ENCODE measurements around the gene GRIA1.
"Not testable (repeated sequence)": the region's sequence is repeated elsewhere in the genome, so short reads cannot be mapped to it uniquely, and the experiment has no call there.

GRIA1 gene

GRCh38 chr5:153671653-153672346, 181.3 kb downstream of the GRIA1 start:
- DNase-seq, result no peak

- no peak for DNase-seq
Observed at GRCh38 chr5:153672347-153673090, 182.0 kb downstream of the GRIA1 start.

GRCh38 chr5:153674356-153674755, 183.9 kb downstream of the GRIA1 start:
- no peak for DNase-seq

- no peak for DNase-seq
Observed at GRCh38 chr5:153676406-153676805, 185.9 kb downstream of the GRIA1 start.

- no peak for DNase-seq
Observed at GRCh38 chr5:153676821-153677220, 186.4 kb downstream of the GRIA1 start.

GRCh38 chr5:153678617-153679329, 188.3 kb downstream of the GRIA1 start:
- DNase-seq, result no peak

GRCh38 chr5:153690236-153690635, 199.8 kb downstream of the GRIA1 start:
- no peak for DNase-seq

GRCh38 chr5:153696256-153696655, 205.8 kb downstream of the GRIA1 start:
- no peak for DNase-seq

GRCh38 chr5:153699035-153699434, 208.6 kb downstream of the GRIA1 start:
- DNase-seq, result no peak

- DNase-seq, result no peak
Observed at GRCh38 chr5:153700940-153701339, 210.5 kb downstream of the GRIA1 start.

GRCh38 chr5:153702265-153702664, 211.8 kb downstream of the GRIA1 start:
- no peak for DNase-seq

- no peak for DNase-seq
Observed at GRCh38 chr5:153704110-153704509, 213.6 kb downstream of the GRIA1 start.

- no peak for DNase-seq
Observed at GRCh38 chr5:153707626-153708025, 217.2 kb downstream of the GRIA1 start.

GRCh38 chr5:153711755-153712154, 221.3 kb downstream of the GRIA1 start:
- DNase-seq, result no peak

- no peak for DNase-seq
Observed at GRCh38 chr5:153712946-153713345, 222.5 kb downstream of the GRIA1 start.

- no peak for DNase-seq
Observed at GRCh38 chr5:153713943-153714342, 223.5 kb downstream of the GRIA1 start.

GRCh38 chr5:153714798-153715197, 224.3 kb downstream of the GRIA1 start:
- DNase-seq, result no peak

- no peak for DNase-seq
Observed at GRCh38 chr5:153717287-153717686, 226.8 kb downstream of the GRIA1 start.

- no peak for DNase-seq
Observed at GRCh38 chr5:153718713-153719112, 228.2 kb downstream of the GRIA1 start.

GRCh38 chr5:153719324-153719723, 228.9 kb downstream of the GRIA1 start:
- no peak for DNase-seq

- not testable (repeated sequence) for DNase-seq
Observed at GRCh38 chr5:153723022-153723610, 232.6 kb downstream of the GRIA1 start.

GRCh38 chr5:153742060-153742459, 251.6 kb downstream of the GRIA1 start:
- DNase-seq, result no peak

- DNase-seq, result no peak
Observed at GRCh38 chr5:153744751-153745150, 254.3 kb downstream of the GRIA1 start.
